Colon (tissue), 2 donors: ENCODE data around the gene CDH13.

ENCODE experiments used
- FAIRE-seq: peaks from 2 replicates; lab custom pipeline; 2012; peaks lifted over from hg19 to GRCh38; lab: Jason Lieb, UNC
- donor health status: control.
- donor health status: control.

CDH13 gene

GRCh38 chr16:83356266-83356665 is 729.5 kb downstream of the CDH13 start:
- no peak for FAIRE-seq

- no peak for FAIRE-seq
These were observed 730.2 kb downstream of the CDH13 start for GRCh38 chr16:83356986-83357385.

- FAIRE-seq: no peak
These were observed 736.8 kb downstream of the CDH13 start for GRCh38 chr16:83363521-83363920.

- FAIRE-seq: no peak
These were observed 738.4 kb downstream of the CDH13 start for GRCh38 chr16:83365166-83365565.

GRCh38 chr16:83366228-83366627 is 739.5 kb downstream of the CDH13 start:
- no peak for FAIRE-seq

- no peak for FAIRE-seq
These were observed 748.2 kb downstream of the CDH13 start for GRCh38 chr16:83374979-83375378.

GRCh38 chr16:83389751-83390150 is 763.0 kb downstream of the CDH13 start:
- FAIRE-seq: no peak

- FAIRE-seq: no peak
These were observed 764.0 kb downstream of the CDH13 start for GRCh38 chr16:83390759-83391158.

GRCh38 chr16:83392743-83393142 is 766.0 kb downstream of the CDH13 start:
- no peak for FAIRE-seq

- no peak for FAIRE-seq
These were observed 766.6 kb downstream of the CDH13 start for GRCh38 chr16:83393196-83393981.

GRCh38 chr16:83397601-83398291 is 771.0 kb downstream of the CDH13 start:
- no peak for FAIRE-seq

- no peak for FAIRE-seq
These were observed 773.5 kb downstream of the CDH13 start for GRCh38 chr16:83400234-83400633.

- no peak for FAIRE-seq
These were observed 775.5 kb downstream of the CDH13 start for GRCh38 chr16:83402160-83402814.

- FAIRE-seq: no peak
These were observed 776.2 kb downstream of the CDH13 start for GRCh38 chr16:83402967-83403366.

GRCh38 chr16:83403761-83404160 is 777.0 kb downstream of the CDH13 start:
- no peak for FAIRE-seq

GRCh38 chr16:83404261-83404660 is 777.5 kb downstream of the CDH13 start:
- no peak for FAIRE-seq

GRCh38 chr16:83407928-83408327 is 781.2 kb downstream of the CDH13 start:
- FAIRE-seq: no peak

GRCh38 chr16:83409347-83409746 is 782.6 kb downstream of the CDH13 start:
- FAIRE-seq: no peak

GRCh38 chr16:83418565-83418964 is 791.8 kb downstream of the CDH13 start:
- FAIRE-seq: no peak

- FAIRE-seq: no peak
These were observed 793.5 kb downstream of the CDH13 start for GRCh38 chr16:83420206-83420760.

- no peak for FAIRE-seq
These were observed 806.4 kb downstream of the CDH13 start for GRCh38 chr16:83433201-83433600.

- FAIRE-seq: no peak
These were observed 810.3 kb downstream of the CDH13 start for GRCh38 chr16:83437036-83437435.

- FAIRE-seq: no peak
These were observed 811.6 kb downstream of the CDH13 start for GRCh38 chr16:83438326-83438725.
